ENCODE data around the gene KIF21B.

GRCh38 chr1:200938955-200939354 lies 84.6 kb downstream of the KIF21B start:
- TF ChIP-seq REST (IDR thresholded peaks at IDR 0.05; ENCODE audit: low read depth) (no peak), CREB1 (IDR thresholded peaks at IDR 0.05; ENCODE audit: low read depth) (no peak), RAD21 (IDR thresholded peaks at IDR 0.05; ENCODE audit: low read depth) (no peak), EP300 (IDR thresholded peaks at IDR 0.05; ENCODE audit: borderline replicate concordance) (no peak), TEAD4 (IDR thresholded peaks at IDR 0.05) (no peak), FOXM1 (IDR thresholded peaks at IDR 0.05; ENCODE audit: borderline replicate concordance, low read depth) (no peak), EGR1 (IDR thresholded peaks at IDR 0.05) (no peak), MAX (IDR thresholded peaks at IDR 0.05) (no peak), TCF12 (IDR thresholded peaks at IDR 0.05; ENCODE audit: low read depth) (no peak)
